HepG2 (cell line): Measurements from ENCODE around the gene HENMT1. TPM values are rescaled to one million over a fixed set of nuclear protein-coding genes. Genes with fewer than 3 reads are reported as not detected.

Experiments
- ADNP ChIP-seq: sonication (generic); formaldehyde crosslinking; IDR thresholded peaks from 2 replicates; pipeline ENCODE4 v1.4.0; 2020; ENCODE audit warnings: missing genetic modification reagents
- AGO2 ChIP-seq: fragments of 200-400 bp; formaldehyde crosslinking; optimal IDR thresholded peaks from 2 replicates; pipeline ENCODE3; 2017; ENCODE audit warnings: mild to moderate bottlenecking, low read depth, low read length, moderate library complexity
- ARID3A ChIP-seq: IDR thresholded peaks from 2 replicates; pipeline ENCODE4 v1.6.1; 2012; ENCODE audit warnings: low read depth, low read length, improper control_type of control experiment
- ARNT2 ChIP-seq: sonication (generic); formaldehyde crosslinking; IDR thresholded peaks from 2 replicates; pipeline ENCODE4 v1.8.0; 2022; ENCODE audit warnings: mild to moderate bottlenecking, low read depth, missing genetic modification reagents, moderate library complexity
- BCL3 ChIP-seq: sonication (generic); formaldehyde crosslinking; IDR thresholded peaks from 2 replicates; pipeline ENCODE4 v1.5.1; 2020; ENCODE audit warnings: mild to moderate bottlenecking, missing genetic modification reagents, moderate library complexity
- CBX5 ChIP-seq: sonication (generic); formaldehyde crosslinking; IDR thresholded peaks from 2 replicates; pipeline ENCODE4 v1.4.0; 2020; ENCODE audit warnings: missing genetic modification reagents, borderline replicate concordance
- CCDC6 ChIP-seq: sonication (generic); formaldehyde crosslinking; IDR thresholded peaks from 2 replicates; pipeline ENCODE4 v1.8.1; 2022; ENCODE audit warnings: mild to moderate bottlenecking, missing genetic modification reagents, moderate library complexity
- FOXO1 ChIP-seq: sonication (generic); formaldehyde crosslinking; IDR thresholded peaks from 2 replicates; pipeline ENCODE4 v1.4.0; 2020; ENCODE audit warnings: missing genetic modification reagents
- GTF2F1 ChIP-seq: fragments of 150-350 bp; IDR thresholded peaks from 2 replicates; pipeline ENCODE4 v1.6.1; 2014; ENCODE audit warnings: low read length
- MLXIP ChIP-seq: sonication (generic); formaldehyde crosslinking; IDR thresholded peaks from 2 replicates; pipeline ENCODE4 v1.9.0; 2021; ENCODE audit warnings: missing genetic modification reagents, borderline replicate concordance
- REL ChIP-seq: sonication (generic); formaldehyde crosslinking; conservative IDR thresholded peaks from 2 replicates; pipeline ENCODE4 v1.8.0; 2022; ENCODE audit warnings: mild to moderate bottlenecking, missing genetic modification reagents, moderate library complexity
- SMAD3 ChIP-seq: sonication (generic); formaldehyde crosslinking; IDR thresholded peaks from 2 replicates; pipeline ENCODE4 v1.4.0; 2020; ENCODE audit warnings: missing genetic modification reagents
- SP4 ChIP-seq: sonication (generic); formaldehyde crosslinking; IDR thresholded peaks from 2 replicates; pipeline ENCODE4 v1.8.1; 2023; ENCODE audit warnings: mild to moderate bottlenecking, missing genetic modification reagents
- YEATS4 ChIP-seq: sonication (generic); formaldehyde crosslinking; IDR thresholded peaks from 2 replicates; pipeline ENCODE4 v1.4.0; 2020; ENCODE audit warnings: missing genetic modification reagents, borderline replicate concordance
- ZBTB46 ChIP-seq: sonication (generic); formaldehyde crosslinking; IDR thresholded peaks from 2 replicates; pipeline ENCODE4 v1.4.0; 2020; ENCODE audit warnings: mild to moderate bottlenecking, missing genetic modification reagents, borderline replicate concordance
- ZNF431 ChIP-seq: sonication (generic); formaldehyde crosslinking; IDR thresholded peaks from 2 replicates; pipeline ENCODE4 v1.9.0; 2022; ENCODE audit warnings: missing genetic modification reagents, low read depth, mild to moderate bottlenecking, borderline replicate concordance
- ZNF441 ChIP-seq: sonication (generic); formaldehyde crosslinking; IDR thresholded peaks from 2 replicates; pipeline ENCODE4 v1.7.0; 2021; ENCODE audit warnings: missing genetic modification reagents, borderline replicate concordance
- ZNF451 ChIP-seq: sonication (generic); formaldehyde crosslinking; IDR thresholded peaks from 2 replicates; pipeline ENCODE4 v1.5.0; 2020; ENCODE audit warnings: mild to moderate bottlenecking, missing genetic modification reagents
- ZNF580 ChIP-seq: IDR thresholded peaks from 2 replicates; pipeline ENCODE4 v1.6.1; 2016; ENCODE audit warnings: low read depth, borderline replicate concordance
- ZNF607 ChIP-seq: sonication (generic); formaldehyde crosslinking; IDR thresholded peaks from 2 replicates; pipeline ENCODE4 v1.5.1; 2020; ENCODE audit warnings: missing genetic modification reagents, mild to moderate bottlenecking, borderline replicate concordance
- polyA plus RNA-seq, 8 experiments: library from polyadenylated mRNA; depleted of rRNA in 3 of 8; stranded (reverse) in 7 of 8; unstranded in 1 of 8; fragments of >200 nt; fragmentation: Illumina TruSeq in 4 of 8; extraction: Trizol in 4 of 8; gene quantifications; 2 replicates each; pipeline versions ENCODE4 v1.2.1 to v1.2.3, GENCODE V29; 2011 to 2016; ENCODE audit warnings: low read depth in 4 of 8, missing spikeins in 1 of 8, mixed read lengths in 1 of 8; ENCODE audit not compliant: insufficient read depth in 1 of 8
- total RNA-seq, 5 experiments: library from RNA; depleted of rRNA; stranded (reverse); fragments of >200 nt; fragmentation: Illumina TruSeq; extraction: Trizol; gene quantifications; 2 replicates each; pipeline ENCODE4 v1.2.3, GENCODE V29; 2016; ENCODE audit warnings: low read depth in 1 of 5

The HENMT1 gene
- total and polyA plus RNA-seq, 2 of the 13 experiments (the other 11 are each of a cell fraction or from before 2014, with no cell fraction given), result not detected

GRCh38 chr1:108691942-108692723 lies 31.2 kb upstream of the HENMT1 start, which contains the start of gene PRPF38B (continued):
- TF ChIP-seq ZNF431 (CRISPR knock-in tag) (peak; percentile 79), FOXO1 (CRISPR knock-in tag) (no peak), AGO2 (peak; percentile 93), CBX5 (CRISPR knock-in tag) (0 out of 2 replicates have a peak, but pooled peaks have one; percentile 42), ARNT2 (CRISPR knock-in tag) (peak; percentile 50; the same call in 1 of the 2 replicates), ARID3A (no peak), REL (CRISPR knock-in tag) (no peak), CCDC6 (CRISPR knock-in tag) (peak; percentile 74; the same call in 1 of the 2 replicates), MLXIP (CRISPR knock-in tag) (no peak), YEATS4 (peak; percentile 89; the same call in 1 of the 2 replicates), GTF2F1 (no peak), ADNP (no peak), BCL3 (CRISPR knock-in tag) (no peak), SP4 (no peak), ZNF580 (CRISPR knock-in tag) (peak; percentile 79; the same call in 1 of the 2 replicates), SMAD3 (no peak; the same call in 1 of the 2 replicates), ZNF607 (CRISPR knock-in tag) (no peak), ZBTB46 (CRISPR knock-in tag) (no peak), ZNF451 (CRISPR knock-in tag) (no peak; the same call in 1 of the 2 replicates), ZNF441 (CRISPR knock-in tag) (peak; percentile 49; the same call in 1 of the 2 replicates)
